Stimulated activated CD8-positive, alpha-beta memory T cell treated with anti-CD3 and anti-CD28 coated beads, Interleukin-7, amount 100 ng/mL, for 4 hours (primary cell): ENCODE data around the gene SP2.

Source experiments
- DNase-seq, 2 donors: peaks; one replicate each; pipeline ENCODE4 v3.0.0-alpha.2; 2020; ENCODE audit warnings: low read depth in 2 of 2

The SP2 gene

DNA sequence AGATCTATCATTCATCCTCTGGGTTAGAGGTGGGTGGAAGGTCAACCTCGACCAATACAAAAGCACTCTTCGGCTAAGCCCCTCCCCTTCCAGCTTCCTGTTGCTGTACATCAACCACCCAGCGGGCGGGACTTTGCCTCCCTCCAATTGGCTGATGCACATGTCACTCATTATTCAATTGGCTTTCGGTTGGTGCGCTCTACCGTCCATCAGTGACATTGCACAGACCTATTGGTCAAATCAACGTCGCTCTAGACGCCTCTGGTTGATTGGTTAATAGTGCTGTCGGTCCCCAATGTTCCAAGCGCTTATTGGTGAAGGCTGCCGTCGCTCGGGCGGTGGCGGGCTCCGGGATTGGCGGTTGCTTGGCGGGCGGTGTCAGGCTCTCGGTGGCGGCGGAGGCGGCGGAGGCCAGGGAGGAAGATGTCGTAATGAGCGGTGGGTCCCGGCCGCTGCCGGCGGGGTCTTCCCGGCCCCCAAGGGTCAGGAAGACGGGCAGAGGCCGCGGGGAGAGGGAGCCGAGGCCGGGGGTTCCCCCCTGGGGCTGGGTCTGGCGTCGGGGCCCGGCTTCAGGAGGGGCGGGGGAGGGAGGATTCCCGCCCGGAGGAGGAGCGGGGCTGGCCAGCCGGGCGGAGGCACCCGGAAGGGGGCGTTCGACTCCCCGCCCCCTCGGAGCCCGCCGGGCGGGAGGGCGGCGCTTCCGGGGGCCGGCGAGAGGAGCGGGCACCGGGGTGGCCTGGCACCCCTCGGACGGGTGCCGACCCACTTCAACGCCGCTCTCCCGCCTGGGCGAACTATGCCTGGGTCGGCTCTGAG, at the start of gene SP2:
Gene SP2 (plus strand): TSS at position 381 of the 816 bp plus-strand sequence. CDS start 51 bp downstream, at position 432.
- peak; percentile 97 to 99 for DNase-seq

DNA sequence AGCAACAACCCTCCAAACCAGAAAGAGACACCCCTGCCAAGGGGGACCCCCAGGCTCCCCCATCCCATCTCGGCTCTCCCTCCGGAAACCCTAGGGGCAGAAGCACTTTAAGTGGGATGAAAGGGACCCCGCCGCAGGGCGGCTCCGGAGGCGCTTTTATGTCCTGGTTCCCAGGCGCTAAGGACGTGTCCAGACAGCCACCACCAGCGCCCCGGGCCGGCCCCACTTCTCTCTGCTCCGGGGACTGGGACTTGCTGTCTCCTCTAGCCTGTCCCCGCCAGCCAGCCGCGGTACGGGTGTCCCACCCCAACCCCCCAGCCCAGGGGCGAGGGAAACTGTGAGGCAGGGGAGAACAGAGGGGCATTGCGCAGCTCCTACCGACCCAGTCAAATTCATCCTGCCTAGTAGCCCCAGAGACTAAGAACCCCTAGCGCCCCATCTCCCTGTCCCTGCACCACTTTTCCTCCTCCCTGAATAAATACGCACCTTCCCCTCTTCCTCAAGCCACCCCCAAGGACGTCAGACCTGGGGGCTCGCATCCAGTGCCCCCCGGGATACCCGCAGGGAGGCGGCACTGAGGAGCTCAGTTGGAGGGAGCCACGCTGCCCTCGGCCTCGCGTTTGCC, 49.2 kb upstream of the SP2 start:
- no peak for DNase-seq

DNA sequence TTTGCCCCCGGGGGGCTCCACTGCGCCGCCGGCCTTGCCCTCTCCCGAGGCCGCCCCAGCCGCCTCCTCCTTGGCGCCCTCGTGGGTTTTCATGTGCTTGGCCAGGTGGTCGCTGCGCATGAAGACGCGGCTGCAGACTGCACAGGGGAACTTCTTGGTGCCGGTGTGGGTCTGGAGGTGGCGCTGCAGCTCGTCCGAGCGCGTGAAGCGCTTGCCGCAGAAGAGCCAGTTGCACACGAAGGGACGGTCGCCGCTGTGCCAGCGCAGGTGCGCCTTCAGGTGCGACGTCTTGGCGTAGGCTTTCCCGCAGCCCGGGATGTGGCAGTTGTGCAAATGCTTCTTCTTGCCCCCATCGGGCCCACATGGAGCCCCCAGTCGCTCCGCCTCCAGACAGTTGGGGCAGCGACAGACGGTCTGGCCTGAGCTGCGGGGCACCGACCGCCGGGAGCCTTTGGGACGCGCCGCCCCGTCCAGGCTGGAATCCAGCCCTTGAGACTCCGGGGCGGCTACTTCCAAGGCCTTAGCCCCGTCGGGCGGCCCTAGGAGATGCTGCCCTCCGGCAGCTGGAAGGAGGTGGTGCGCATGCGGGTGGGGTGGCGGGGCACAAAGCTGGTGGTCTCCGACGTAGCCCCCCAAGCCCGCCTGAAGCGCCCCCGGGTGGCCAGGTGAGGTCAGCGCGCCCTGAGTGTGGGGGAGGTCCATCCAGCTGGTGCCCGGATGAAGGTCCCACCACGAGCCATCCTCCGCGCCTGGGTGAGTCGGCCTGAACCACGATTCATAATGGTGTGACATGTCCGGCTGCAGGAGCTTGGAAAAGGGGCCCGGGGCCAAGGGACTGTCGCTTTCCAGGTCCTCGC, 48.5 kb upstream of the SP2 start:
- DNase-seq, result no peak

DNA sequence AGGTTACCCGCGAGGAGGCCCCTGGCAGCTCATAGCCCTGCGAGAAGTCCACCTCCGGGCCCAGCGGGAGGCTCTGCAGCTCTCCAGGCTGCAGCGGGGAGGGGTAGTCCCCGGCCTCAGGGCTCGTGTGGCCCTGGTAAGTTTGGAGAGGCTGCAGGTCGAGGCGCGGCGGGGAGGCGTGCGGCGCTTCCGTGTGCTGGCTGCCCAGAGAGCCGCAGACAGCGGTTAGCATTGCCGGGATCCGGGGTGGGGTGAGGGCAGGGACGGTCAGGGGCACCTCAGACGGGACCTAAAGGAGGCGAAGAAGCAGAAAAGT, 47.9 kb upstream of the SP2 start:
- DNase-seq, result no peak

DNA sequence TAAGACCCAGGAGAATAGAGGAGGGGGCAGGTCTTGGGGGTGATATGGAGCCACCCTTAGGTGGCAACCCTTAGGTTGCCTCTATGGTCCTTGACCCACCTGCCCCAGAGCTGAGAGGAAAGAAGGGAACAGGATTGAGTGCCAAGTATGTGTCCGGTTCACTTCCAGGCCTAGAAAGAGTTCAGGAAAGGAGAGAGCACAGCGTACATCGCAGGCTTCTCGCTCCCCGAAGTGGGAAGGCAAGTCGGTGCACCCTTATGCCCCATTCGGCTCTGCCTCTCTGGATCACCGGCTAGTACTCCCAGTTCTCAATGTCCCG, 45.7 kb upstream of the SP2 start:
- no peak for DNase-seq

DNA sequence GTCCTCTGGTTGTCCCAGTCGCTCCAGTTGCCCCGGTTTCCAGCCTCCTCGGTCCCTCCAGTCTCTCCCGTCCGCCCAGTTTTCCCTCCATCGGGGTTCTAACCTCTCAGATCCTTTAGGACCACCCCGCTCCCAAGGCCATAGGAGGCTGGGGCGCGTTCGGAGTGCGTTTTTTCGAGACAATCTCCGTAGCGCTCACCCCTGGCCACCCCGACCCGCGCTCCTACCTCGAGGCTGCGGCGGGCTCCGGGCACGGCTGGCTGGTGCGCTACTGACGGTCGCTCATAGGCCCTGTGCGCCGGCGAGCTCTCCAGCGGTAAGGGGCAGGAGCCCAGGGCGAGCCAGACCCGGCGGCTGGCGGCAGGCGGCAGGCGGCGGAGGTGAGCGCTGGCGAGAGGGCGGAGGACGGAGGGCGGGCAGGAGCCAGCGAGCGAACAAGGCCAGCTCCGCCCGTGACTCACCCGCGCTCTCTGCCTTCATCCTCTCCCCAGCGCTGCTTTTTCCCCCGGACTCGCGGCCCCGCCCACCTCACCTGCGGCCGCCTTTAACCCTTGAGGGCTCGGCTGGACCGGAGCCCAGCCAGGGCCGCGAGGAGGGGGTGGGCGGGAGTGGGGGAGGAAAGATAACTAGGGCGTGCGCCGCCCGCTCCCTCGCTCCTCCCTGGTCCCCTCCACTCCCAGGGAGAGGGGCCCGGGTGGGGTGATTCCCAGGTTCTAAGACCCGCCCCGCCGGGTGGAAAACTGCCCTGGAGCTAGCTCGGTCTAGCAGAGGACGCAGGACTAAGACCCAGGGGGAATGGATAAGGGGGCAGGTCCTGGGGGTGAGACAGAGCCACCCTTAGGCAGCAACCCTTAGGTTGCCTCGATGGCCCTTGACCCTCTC, 45.1 kb upstream of the SP2 start, which contains the start of gene SP6:
Gene SP6 (minus strand): TSS at position 472 of the 882 bp plus-strand sequence. CDS start 2,734 bp downstream, outside the sequence.
- peak; percentile 35 to 71 for DNase-seq

DNA sequence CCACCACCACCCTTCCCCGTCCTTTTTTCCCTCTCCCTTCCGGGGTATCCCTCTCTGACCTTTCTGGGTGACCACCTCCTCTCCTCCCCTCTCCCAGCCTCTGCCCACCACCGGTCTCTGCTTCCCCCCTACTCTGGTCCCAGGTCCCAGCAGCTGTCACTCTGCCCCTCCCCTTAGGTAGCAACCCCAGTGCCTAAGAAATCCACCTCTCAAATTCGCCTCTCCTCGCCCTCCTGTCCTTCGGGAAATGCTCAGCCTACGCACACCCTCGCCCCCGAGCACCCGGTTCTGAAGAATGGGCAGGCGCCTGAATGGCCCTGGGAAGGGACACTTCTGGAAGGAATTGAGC, 44.3 kb upstream of the SP2 start:
- DNase-seq, result no peak

DNA sequence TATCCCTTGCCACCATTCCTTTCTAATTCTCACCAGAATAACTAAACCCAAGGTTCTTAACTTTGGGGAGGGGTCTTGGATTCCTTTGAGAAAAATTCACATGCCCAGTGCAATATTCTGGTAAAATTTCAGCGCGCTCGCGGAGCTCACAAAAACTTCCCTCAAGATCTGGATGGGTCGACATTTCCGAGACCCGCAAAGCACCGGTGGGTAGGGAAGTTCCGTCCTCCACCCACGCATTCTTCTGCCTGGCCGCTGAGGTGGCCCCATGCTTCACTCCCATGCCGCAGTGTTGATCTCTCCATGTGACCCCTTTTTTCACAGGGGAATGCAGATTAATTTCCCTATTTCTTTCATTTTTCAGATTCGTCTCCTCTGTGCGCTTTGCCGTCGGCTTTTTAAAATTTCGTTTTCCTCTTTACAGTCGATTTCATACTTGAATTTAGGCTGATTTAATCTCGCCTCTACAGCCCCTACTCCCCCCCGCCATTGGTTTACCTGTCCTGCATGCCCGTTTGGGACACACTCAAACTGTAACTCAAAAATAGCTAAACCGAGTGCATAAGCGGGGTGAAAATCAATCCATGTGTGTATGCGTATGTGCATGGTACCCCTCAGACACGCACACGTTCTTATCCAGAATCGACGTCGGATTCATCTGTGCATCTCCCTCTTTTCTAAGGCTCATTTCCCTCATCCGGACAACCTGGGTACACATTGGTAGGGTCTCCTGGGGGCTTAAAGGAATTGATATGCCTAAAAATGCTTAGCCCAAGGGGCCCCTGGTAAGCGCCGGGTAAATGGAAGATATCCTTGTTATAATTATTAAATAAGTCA, 43.7 kb upstream of the SP2 start:
- DNase-seq, result no peak

DNA sequence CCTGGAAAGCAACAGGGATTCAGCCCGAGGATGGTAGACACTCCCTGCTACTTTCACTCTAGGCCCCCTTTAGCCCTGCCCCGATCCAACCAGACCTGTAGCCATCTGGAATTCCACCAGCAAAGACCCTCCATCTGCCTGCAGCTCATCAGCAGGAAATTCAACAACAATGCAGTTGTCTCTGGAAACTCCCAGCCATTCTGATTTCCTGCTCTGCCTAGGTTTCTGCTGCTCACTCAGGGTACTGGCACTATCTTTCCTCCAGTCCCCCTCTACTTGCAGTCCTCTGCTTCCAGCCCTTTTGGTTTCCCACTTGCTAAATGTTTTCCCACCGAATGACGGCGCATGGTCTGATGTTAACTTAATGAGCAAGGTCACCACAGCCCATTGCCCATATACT, 42.4 kb upstream of the SP2 start:
- DNase-seq, result no peak

DNA sequence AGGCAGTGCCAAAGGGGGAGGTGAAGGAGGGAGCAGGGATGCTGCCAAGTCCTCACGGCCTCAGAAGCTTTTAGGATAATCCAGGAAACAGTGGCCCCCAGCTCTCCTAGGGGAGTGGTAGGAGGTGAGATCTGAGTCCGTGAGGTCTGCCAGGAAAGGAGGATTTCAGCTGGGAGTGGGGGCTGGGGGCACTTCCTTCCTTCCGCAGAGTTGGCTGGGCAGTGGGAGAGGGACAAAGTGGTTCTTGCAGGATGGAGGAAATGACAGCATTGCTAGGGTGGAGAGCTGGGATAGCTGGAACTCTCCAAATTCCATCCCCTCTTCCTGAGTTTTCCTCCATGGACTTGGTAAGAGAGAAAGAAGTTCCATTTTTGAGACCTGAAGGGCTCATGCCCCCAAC, 40.3 kb upstream of the SP2 start:
- no peak for DNase-seq

DNA sequence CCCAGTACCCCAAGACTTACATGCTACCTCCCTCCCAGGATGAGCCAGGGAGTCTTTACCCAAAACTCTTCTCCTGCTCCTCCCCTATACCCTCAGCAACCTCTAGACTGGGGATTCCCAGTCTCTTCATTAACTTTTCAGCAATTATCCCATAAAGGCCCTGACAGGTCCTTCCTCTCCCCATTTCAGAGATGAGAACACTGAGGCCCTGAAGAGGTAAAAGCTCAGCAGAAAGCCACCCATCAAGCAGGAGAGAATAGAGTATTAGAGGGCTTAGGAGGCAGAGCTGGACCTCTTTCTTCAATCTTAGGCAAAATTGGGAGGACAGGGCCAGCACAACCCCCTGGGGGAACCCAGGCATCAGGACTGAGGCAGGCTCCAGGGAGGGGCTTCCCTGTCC, 39.2 kb upstream of the SP2 start:
- DNase-seq, result no peak

DNA sequence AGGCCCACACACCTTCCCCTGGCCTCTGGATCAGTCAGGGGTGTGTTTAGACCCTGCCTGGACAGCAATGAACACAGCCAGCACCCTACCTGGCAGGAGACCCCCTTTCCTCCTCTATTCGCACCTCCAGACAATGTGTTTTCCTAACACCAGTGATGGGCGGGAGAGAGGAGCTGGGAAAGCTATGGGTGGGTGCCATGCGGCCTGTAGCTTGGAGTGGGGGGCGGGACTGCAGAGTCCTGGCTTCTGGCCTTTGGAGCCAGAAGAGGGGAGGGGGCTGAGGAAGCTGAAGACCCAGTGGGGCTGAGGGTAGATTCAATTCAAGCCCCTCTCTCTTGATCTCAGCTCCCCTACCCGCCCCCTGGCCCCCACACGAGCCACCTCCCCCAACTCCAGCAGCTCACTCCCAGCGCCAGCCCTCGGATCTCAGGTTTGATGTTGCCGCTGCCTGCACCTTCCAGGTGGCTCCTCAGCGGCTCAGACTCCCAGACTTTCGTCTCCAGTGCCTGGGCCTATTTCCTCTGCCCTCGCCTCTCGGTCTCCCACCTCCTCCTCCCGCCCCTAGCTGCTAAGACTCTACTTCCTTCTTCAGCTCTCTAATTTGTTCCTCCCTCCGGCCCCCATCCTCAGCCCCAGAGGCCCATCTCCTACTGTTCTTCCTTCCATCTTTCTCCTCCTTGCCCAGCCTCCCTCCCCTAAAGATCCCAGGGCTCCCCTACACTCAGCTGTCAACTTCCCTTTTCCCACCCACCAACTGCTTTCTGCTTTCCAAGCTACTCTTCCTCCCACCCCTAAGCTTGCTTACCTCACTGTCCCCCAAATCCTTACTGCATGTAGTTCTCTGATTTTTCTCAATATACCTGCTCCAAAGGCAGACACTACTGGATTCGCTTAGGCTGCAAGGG, 38.2 kb upstream of the SP2 start:
- no peak for DNase-seq

DNA sequence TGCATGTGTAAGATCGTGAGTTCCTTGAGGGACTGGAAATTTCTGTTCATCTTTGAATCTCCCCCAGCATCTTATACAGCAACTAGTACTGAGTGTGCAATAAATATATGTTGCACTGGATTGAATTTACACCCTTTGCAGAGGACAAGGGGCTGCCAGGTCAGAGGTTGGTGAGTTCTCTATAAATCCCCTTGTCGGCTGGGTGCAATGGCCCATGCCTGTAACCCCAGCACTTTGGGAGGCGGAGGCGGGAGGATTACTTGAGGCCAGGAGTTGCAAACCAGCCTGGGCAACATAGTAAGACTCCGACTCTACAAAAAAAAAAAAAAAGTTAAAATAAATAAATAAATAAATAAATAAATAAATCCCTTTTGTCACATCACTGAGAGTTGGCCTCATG, 35.6 kb upstream of the SP2 start:
- DNase-seq, result no peak

DNA sequence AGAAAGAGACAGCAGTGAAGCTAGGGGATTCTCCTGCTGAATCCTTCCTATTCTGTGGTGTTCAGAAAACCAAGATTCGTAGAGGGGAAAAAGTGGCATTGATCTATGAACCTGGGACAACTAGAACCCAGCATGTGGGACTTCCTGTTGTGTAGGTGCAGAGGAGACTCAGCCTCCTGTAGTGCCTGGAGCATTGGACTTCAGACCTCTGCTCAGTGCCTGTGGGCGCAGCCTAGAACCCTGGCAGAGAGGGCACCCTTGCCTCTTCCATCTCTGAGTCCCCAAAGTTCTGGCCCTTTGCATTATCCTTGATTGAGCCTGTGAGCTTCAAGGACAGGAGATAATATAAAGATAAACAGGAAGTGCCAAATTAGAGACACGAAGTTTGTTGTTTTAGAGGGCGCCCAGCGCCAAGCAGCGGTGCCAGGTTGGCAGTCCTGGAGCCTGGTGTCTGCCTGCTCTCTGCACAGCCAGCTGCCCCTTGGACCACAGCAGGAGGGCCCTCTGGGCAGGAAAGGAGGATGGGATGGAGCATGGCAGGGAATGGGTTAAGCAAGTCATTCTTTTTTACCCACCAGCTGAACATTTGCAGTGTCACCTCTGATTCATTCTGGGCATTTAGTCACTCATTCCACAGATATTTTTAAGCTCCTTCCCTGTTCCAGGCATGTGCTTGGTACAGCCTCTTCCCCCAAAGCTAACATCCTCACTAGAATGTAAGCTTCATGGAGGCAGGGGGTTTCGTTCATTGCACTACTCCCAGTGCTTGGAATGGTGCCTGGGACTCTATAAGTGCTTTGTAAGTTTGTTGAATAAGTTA, 33.2 kb upstream of the SP2 start:
- no peak for DNase-seq

DNA sequence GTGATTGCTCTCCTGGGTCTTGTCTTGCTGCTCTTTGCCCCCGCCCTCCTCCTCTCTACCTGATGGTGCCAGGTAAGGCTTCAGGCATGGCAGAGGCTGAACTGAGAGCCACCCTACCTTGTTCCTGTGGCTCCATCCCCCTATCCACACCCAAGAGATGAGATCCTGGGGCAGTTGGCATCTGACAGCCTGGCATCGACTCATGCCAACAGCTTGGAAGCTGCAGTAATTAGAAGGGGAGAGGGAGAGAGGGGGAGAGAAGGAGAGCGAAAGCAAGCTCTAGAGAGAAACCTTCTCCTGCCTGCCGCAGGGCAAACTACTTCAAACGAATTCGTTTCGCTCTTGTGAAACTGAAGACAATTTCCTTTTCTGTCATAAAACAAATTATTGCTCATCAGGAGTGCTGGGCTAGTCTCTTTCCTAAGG, 31.2 kb upstream of the SP2 start:
- no peak for DNase-seq

DNA sequence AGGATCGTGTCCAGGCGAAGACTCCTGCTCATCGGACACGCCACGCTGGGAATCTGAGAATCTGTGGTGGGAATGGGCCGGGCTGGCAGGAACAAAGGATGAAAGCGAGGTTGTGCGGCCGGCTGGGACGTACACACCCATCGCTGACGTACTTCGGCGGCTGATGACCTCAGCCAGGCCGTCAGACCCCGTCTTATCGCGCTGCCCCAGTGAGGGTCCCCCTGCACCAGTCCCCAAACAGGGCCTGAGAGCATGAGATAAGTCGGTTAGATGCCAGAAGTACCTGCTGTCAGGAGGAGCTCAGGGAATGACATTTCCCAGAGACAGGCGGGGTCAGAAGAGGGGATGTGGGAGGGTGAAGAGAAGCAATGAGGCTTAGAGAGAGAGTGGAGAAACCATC, 29.1 kb upstream of the SP2 start:
- DNase-seq, result no peak

DNA sequence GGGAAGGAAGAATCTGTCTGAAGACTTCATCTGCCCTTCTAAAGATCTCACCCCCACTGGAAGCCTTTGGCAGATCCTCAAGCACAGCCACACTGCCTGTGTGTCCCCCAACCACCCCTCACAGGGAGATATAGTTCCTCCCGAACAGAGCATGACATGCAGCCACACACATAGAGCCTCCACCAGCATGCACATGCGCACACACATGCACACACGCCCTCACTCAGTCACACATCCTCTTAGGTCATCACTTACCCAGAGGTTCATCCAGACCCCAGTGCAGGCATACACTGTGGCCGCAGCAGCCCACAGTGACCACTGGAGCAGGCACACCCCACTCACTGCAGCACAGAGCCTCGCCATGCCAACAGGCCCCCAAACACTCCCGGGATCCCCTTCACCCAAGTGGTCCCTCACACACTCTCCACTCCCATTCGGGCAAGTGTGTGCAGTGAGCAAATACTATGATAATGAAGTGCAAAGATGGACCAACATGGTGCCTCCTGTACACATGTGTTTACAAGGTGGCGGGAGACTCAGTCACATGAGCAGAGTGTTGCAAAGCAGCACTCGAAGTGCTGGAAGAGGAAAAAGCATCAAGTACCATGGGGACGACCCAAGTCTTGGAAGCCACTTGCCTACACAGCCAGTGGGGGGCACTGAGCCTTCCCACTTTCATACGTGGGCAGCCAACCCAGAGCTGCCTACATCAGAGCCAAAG, 28.1 kb upstream of the SP2 start:
- DNase-seq, result no peak

DNA sequence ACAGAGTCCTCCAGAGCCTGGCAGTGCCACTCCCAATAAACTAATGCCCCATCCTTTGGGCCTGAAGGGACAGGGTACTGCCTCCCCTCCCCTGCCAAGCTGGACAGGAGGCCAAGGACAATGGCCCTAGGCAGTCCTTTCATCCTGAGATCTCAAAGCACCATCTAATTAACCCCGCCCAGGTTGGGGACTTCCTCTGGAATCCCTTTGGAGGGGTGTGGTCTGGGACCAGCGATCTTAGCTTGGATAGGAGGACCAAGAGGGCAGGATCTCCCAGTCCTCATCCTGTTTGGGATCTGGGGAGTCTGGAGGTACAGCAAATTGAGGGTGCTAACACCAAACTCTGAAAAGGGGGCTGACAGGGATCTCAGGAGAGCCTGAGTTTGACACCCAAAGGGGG, 26.9 kb upstream of the SP2 start:
- DNase-seq, result no peak
